A673 (cell line): ENCODE measurements around the gene FBXW4. TPM values are rescaled to one million over a fixed set of nuclear protein-coding genes. Genes with fewer than 3 reads are reported as not detected.

ENCODE experiments used
- BruUV-seq: library from RNA; stranded (reverse); fragments of 400-500 nt; replicated peaks from 2 replicates; lab custom pipeline; 2021; lab: Mats Ljungman, UMichigan
- CTCF ChIA-PET: fragments of 300-600 bp; sonication (Branson Sonifier 250); formaldehyde crosslinking; loops from one replicate; lab custom pipeline; 2022; ENCODE audit warnings: antibody characterized with exemption; lab: Charles Lee
- POLR2A ChIA-PET: fragments of 300-600 bp; sonication (Branson Sonifier 250); formaldehyde crosslinking; loops from one replicate; lab custom pipeline; 2022; ENCODE audit warnings: antibody characterized with exemption; ENCODE audit not compliant: low non-redundant PET; lab: Charles Lee
- DNase-seq: peaks from one replicate; pipeline ENCODE4 v3.0.0-alpha.2; 2015; ENCODE audit warnings: low spot score
- H3K27ac ChIP-seq: fragments of 200-600 bp; sonication (generic); 2 replicates; pipeline ENCODE4 v1.5.1; 2016; ENCODE audit warnings: mixed run types, low read depth, mild to moderate bottlenecking, mixed read lengths, antibody characterized with exemption, low read length; ENCODE audit not compliant: poor library complexity, severe bottlenecking
- H3K27me3 ChIP-seq: fragments of 200-600 bp; sonication (generic); replicated peaks from 2 replicates; pipeline ENCODE4 v1.6.1; 2017; ENCODE audit warnings: mixed run types, low read depth, mild to moderate bottlenecking, mixed read lengths, antibody characterized with exemption, low read length; ENCODE audit not compliant: insufficient read depth, poor library complexity
- H3K36me3 ChIP-seq: fragments of 200-600 bp; sonication (generic); 2 replicates; pipeline ENCODE4 v1.6.1; 2016; ENCODE audit warnings: mixed run types, mild to moderate bottlenecking, mixed read lengths, antibody characterized with exemption, low read length; ENCODE audit not compliant: insufficient read depth, poor library complexity, severe bottlenecking
- H3K4me1 ChIP-seq: fragments of 200-600 bp; sonication (generic); 2 replicates; pipeline ENCODE4 v1.6.1; 2017; ENCODE audit warnings: mixed run types, mild to moderate bottlenecking, mixed read lengths, antibody characterized with exemption, low read length; ENCODE audit not compliant: insufficient read depth, poor library complexity, severe bottlenecking
- H3K4me3 ChIP-seq: fragments of 200-600 bp; sonication (generic); 2 replicates; pipeline ENCODE4 v1.5.1; 2016; ENCODE audit warnings: low read depth, mixed run types, mild to moderate bottlenecking, mixed read lengths, low read length; ENCODE audit not compliant: poor library complexity, severe bottlenecking
- H3K9me3 ChIP-seq: fragments of 200-600 bp; sonication (generic); 2 replicates; pipeline ENCODE4 v1.6.1; 2016; ENCODE audit warnings: mixed run types, low read depth, mild to moderate bottlenecking, mixed read lengths, antibody characterized with exemption, low read length; ENCODE audit not compliant: poor library complexity, severe bottlenecking
- EZH2 ChIP-seq: fragments of 200-600 bp; sonication (generic); IDR thresholded peaks from 2 replicates; pipeline ENCODE4 v1.6.1; 2017; ENCODE audit warnings: borderline replicate concordance, low read depth, mild to moderate bottlenecking, mixed read lengths, antibody characterized with exemption, low read length; ENCODE audit not compliant: poor library complexity, severe bottlenecking
- intact Hi-C: fragments of 100-400 bp; cut with micrococcal nuclease; formaldehyde crosslinking; loops from one replicate; pipeline ENCODE4 v1.10.0; 2022; ENCODE audit not compliant: unreplicated experiment
- total RNA-seq: library from RNA; stranded (reverse); gene quantifications from 2 replicates; pipeline ENCODE4 v1.2.3, GENCODE V29; 2021
- TF ChIP-seq, protein P1 (sequence below): fragments of 300-800, 200-600 bp; sonication (generic); conservative IDR thresholded peaks from 2 replicates; pipeline ENCODE4 v1.5.1; 2017; ENCODE audit warnings: low read depth, mild to moderate bottlenecking, antibody characterized with exemption, low read length, moderate library complexity, mixed read lengths

Gene FBXW4
- total RNA-seq, 1 experiment from 2014 or later = 19.5 TPM

DNA sequence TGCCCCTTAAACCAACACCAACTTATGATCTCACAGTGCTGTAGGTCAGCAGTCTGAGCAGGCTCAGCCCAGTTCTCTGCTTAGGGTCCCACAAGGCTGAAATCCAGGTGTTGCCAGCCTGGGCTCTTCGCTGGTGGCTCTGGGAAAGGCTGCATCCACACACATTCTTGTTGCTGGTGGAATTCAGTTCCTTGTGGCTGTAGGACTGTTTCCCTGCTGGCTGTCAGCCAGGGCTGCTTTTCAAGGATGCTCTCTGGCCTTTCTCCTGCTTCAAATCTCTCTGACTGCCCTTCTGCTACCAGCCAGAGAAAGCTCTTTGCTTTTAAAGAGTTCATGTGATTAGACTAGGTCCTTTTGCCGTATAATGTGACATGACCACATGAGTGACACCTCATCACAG, 122.2 kb downstream of the FBXW4 start:
- POLR2A ChIA-PET = no interaction called here
- intact Hi-C loops = loop anchor here (5.0 kb wide), 2 partner anchors 270 to 410 kb away; no protein-coding TSS in a partner anchor
- BruUV-seq = no TSS peak
- Histone ChIP-seq H3K4me1 (peaks cover 28% of the 10 kb centered on the region), H3K9me3 (peaks cover 8% of the 10 kb centered on the region), H3K4me3 (no peak overlapping the region), H3K27ac (no peak overlapping the region), H3K27me3 (no peaks in the 10 kb centered on the region), H3K36me3 (no peaks in the 10 kb centered on the region)
- TF ChIP-seq EZH2 = no peak
- TF ChIP-seq, protein P1, sequence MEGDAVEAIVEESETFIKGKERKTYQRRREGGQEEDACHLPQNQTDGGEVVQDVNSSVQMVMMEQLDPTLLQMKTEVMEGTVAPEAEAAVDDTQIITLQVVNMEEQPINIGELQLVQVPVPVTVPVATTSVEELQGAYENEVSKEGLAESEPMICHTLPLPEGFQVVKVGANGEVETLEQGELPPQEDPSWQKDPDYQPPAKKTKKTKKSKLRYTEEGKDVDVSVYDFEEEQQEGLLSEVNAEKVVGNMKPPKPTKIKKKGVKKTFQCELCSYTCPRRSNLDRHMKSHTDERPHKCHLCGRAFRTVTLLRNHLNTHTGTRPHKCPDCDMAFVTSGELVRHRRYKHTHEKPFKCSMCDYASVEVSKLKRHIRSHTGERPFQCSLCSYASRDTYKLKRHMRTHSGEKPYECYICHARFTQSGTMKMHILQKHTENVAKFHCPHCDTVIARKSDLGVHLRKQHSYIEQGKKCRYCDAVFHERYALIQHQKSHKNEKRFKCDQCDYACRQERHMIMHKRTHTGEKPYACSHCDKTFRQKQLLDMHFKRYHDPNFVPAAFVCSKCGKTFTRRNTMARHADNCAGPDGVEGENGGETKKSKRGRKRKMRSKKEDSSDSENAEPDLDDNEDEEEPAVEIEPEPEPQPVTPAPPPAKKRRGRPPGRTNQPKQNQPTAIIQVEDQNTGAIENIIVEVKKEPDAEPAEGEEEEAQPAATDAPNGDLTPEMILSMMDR = no peak
- CTCF ChIA-PET = no interaction called here
- no peak for DNase-seq

DNA sequence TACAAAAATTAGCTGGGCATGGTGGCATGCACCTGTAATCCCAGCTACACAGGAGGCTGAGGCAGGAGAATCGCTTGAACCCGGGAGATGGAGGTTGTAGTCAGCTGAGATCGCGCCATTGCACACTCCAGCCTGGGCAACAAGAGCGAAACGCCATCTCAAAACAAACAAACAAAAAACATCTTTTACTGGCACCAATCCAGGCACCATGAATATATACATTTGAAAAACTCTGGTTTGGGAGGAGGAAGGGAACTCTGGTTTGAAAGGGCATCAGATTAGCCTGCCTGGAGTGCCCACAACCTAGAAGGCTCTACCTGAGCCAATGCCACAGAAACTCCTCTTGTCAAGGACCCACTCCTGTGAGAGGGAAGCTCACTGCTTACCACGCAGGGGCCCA, 122.8 kb downstream of the FBXW4 start:
- Histone ChIP-seq H3K36me3 (no peaks in the 10 kb centered on the region), H3K4me3 (no peak overlapping the region), H3K9me3 (peaks cover 8% of the 10 kb centered on the region), H3K27me3 (no peaks in the 10 kb centered on the region), H3K27ac (no peak overlapping the region), H3K4me1 (peaks cover 28% of the 10 kb centered on the region)
- DNase-seq = no peak
- intact Hi-C loops = loop anchor here (5.0 kb wide), 2 partner anchors 270 to 410 kb away; no protein-coding TSS in a partner anchor
- POLR2A ChIA-PET = no interaction called here
- CTCF ChIA-PET = interaction anchor here (0.7 kb wide), 1 partner anchor 359 kb away, joined by 3 read pairs; no protein-coding TSS in a partner anchor
- BruUV-seq = no TSS peak
- no peak for TF ChIP-seq EZH2
- TF ChIP-seq, protein P1 = no peak

DNA sequence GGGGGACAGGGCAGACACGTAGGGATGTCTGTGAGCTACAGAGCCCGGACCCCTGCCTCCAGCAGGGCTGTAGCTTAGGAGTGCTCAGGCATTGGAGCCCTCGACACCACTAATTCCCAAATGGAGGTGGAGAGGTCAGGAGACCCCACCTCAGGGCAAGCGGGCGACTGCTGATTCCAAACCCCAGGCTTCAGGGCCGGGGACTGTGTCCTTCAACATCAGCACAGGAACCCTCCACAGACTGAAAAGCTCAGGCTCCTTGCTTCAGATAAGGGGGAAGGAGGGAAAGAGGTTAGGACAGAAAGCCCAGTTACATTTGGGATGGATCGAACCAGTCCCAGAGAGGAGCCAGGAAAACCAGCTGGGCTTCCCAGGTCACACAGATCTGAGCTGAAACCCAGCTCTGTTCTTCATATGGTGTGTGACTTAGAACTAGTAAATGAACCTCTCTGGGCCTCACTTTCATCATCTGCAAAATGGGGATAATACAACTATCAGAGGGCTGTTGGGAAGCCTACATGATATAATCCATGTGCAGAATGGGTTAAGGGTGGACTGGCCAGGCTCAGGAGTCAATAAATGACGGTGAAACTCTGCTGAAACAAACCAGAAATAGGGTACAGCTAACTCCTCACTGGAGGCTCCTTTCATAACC, 123.6 kb downstream of the FBXW4 start:
- Histone ChIP-seq H3K27me3 (peaks cover 2% of the 10 kb centered on the region), H3K27ac (no peak overlapping the region), H3K4me3 (no peak overlapping the region), H3K4me1 (peaks cover 28% of the 10 kb centered on the region), H3K9me3 (peaks cover 8% of the 10 kb centered on the region), H3K36me3 (no peaks in the 10 kb centered on the region)
- CTCF ChIA-PET = interaction anchor here (0.6 to 1.7 kb wide), 4 partner anchors 127 to 358 kb away, joined by 3 to 21 read pairs (median 4); no protein-coding TSS in a partner anchor
- no TSS peak for BruUV-seq
- intact Hi-C loops = loop anchor here (5.0 kb wide), 2 partner anchors 269 to 409 kb away; no protein-coding TSS in a partner anchor
- no peak for TF ChIP-seq EZH2
- TF ChIP-seq, protein P1 = no peak
- POLR2A ChIA-PET = no interaction called here
- DNase-seq = no peak
